Measurements from ENCODE around the gene POLR2J2. TPM values are rescaled to one million over a fixed set of nuclear protein-coding genes. Genes with fewer than 3 reads are reported as not detected.
"Not testable (repeated sequence)": the region's sequence is repeated elsewhere in the genome, so short reads cannot be mapped to it uniquely, and the experiment has no call there.

The POLR2J2 gene
- polyA plus RNA-seq, 1 donor (not counting 4 experiments of a cell fraction or from before 2014, with no cell fraction given): 3.1 TPM

- H3K27ac ChIP-seq (ENCODE audit: control insufficient read depth, insufficient read depth, low read length); H3K9me3 ChIP-seq (ENCODE audit: control insufficient read depth, low read depth, low read length); H3K4me2 ChIP-seq (ENCODE audit: control insufficient read depth, extremely low read depth, insufficient read depth, low read depth, low read length); FAIRE-seq; H4K20me1 ChIP-seq (ENCODE audit: control insufficient read depth, extremely low read depth, insufficient read depth, low read length); H3K4me3 ChIP-seq (ENCODE audit: control insufficient read depth in 2 of 3, extremely low read depth in 1 of 3, insufficient read depth in 2 of 3, low read depth in 1 of 3, low read length in 3 of 3); H3K27me3 ChIP-seq (ENCODE audit: control insufficient read depth, extremely low read depth, insufficient read depth, low read length); H3K36me3 ChIP-seq (ENCODE audit: control insufficient read depth in 2 of 2, extremely low read depth in 1 of 2, insufficient read depth in 2 of 2, low read length in 2 of 2); H3K79me2 ChIP-seq (ENCODE audit: control insufficient read depth, insufficient read depth, low read length); H3K9ac ChIP-seq (ENCODE audit: control insufficient read depth, extremely low read depth, insufficient read depth, low read length); H3K9me1 ChIP-seq (ENCODE audit: control insufficient read depth, extremely low read depth, insufficient read depth, low read length); DNase-seq (ENCODE audit: low read depth, low spot score); dilution Hi-C loops (cut with MboI; ENCODE audit: extremely low pct_ligation_motif_present, low sequenced_read_pairs); H2AFZ ChIP-seq (ENCODE audit: control insufficient read depth, low read length); H3K4me1 ChIP-seq (ENCODE audit: control insufficient read depth, extremely low read depth, insufficient read depth, low read length): not testable (repeated sequence)
These were observed 23.6 kb downstream of the POLR2J2 start for GRCh38 chr7:102647813-102648212.

- FAIRE-seq; H3K9ac ChIP-seq (ENCODE audit: control insufficient read depth, extremely low read depth, insufficient read depth, low read length); H4K20me1 ChIP-seq (ENCODE audit: control insufficient read depth, extremely low read depth, insufficient read depth, low read length); DNase-seq (ENCODE audit: low read depth, low spot score); H3K4me2 ChIP-seq (ENCODE audit: control insufficient read depth, extremely low read depth, insufficient read depth, low read depth, low read length); dilution Hi-C loops (cut with MboI; ENCODE audit: extremely low pct_ligation_motif_present, low sequenced_read_pairs); H3K36me3 ChIP-seq (ENCODE audit: control insufficient read depth in 2 of 2, extremely low read depth in 1 of 2, insufficient read depth in 2 of 2, low read length in 2 of 2); H3K9me1 ChIP-seq (ENCODE audit: control insufficient read depth, extremely low read depth, insufficient read depth, low read length); H3K4me3 ChIP-seq (ENCODE audit: control insufficient read depth in 2 of 3, extremely low read depth in 1 of 3, insufficient read depth in 2 of 3, low read depth in 1 of 3, low read length in 3 of 3); H3K27me3 ChIP-seq (ENCODE audit: control insufficient read depth, extremely low read depth, insufficient read depth, low read length); H3K4me1 ChIP-seq (ENCODE audit: control insufficient read depth, extremely low read depth, insufficient read depth, low read length); H3K27ac ChIP-seq (ENCODE audit: control insufficient read depth, insufficient read depth, low read length); H2AFZ ChIP-seq (ENCODE audit: control insufficient read depth, low read length); H3K79me2 ChIP-seq (ENCODE audit: control insufficient read depth, insufficient read depth, low read length); H3K9me3 ChIP-seq (ENCODE audit: control insufficient read depth, low read depth, low read length): not testable (repeated sequence)
These were observed 28.1 kb downstream of the POLR2J2 start for GRCh38 chr7:102643404-102643803.

DNA sequence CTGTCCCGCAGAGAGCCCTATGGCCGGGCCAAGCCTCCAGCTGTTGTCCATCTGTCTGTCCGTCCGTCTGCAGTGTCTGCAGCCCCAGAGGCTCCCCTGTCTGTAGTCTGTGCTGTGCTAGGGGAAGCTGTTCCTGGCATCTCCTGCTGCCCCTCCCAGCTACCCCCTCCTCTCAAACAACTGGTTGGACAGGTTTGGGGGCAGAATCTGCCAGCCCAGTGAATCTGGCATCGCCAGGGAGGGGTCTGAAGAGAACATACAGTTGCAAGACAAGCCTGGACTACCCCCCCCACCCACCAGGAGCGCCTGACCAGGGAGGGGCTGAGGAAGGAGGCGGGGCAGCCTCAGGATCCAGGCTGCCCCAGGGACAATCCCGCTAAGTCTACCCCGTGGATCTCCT is 28.8 kb downstream of the POLR2J2 start, which contains the start of gene UPK3BL1:
UPK3BL1 (minus strand) TSS at position 101 of the 400 bp plus-strand sequence; CDS start at position 51, 50 bp downstream.
- H3K9me3 ChIP-seq (ENCODE audit: control insufficient read depth, low read depth, low read length); H3K36me3 ChIP-seq (ENCODE audit: control insufficient read depth in 2 of 2, extremely low read depth in 1 of 2, insufficient read depth in 2 of 2, low read length in 2 of 2); H4K20me1 ChIP-seq (ENCODE audit: control insufficient read depth, extremely low read depth, insufficient read depth, low read length); FAIRE-seq; H3K9ac ChIP-seq (ENCODE audit: control insufficient read depth, extremely low read depth, insufficient read depth, low read length); H3K79me2 ChIP-seq (ENCODE audit: control insufficient read depth, insufficient read depth, low read length); H3K4me3 ChIP-seq (ENCODE audit: control insufficient read depth in 2 of 3, extremely low read depth in 1 of 3, insufficient read depth in 2 of 3, low read depth in 1 of 3, low read length in 3 of 3); DNase-seq (ENCODE audit: low read depth, low spot score); H3K9me1 ChIP-seq (ENCODE audit: control insufficient read depth, extremely low read depth, insufficient read depth, low read length); dilution Hi-C loops (cut with MboI; ENCODE audit: extremely low pct_ligation_motif_present, low sequenced_read_pairs); H2AFZ ChIP-seq (ENCODE audit: control insufficient read depth, low read length); H3K4me1 ChIP-seq (ENCODE audit: control insufficient read depth, extremely low read depth, insufficient read depth, low read length); H3K27me3 ChIP-seq (ENCODE audit: control insufficient read depth, extremely low read depth, insufficient read depth, low read length); H3K4me2 ChIP-seq (ENCODE audit: control insufficient read depth, extremely low read depth, insufficient read depth, low read depth, low read length); H3K27ac ChIP-seq (ENCODE audit: control insufficient read depth, insufficient read depth, low read length): not testable (repeated sequence)

DNA sequence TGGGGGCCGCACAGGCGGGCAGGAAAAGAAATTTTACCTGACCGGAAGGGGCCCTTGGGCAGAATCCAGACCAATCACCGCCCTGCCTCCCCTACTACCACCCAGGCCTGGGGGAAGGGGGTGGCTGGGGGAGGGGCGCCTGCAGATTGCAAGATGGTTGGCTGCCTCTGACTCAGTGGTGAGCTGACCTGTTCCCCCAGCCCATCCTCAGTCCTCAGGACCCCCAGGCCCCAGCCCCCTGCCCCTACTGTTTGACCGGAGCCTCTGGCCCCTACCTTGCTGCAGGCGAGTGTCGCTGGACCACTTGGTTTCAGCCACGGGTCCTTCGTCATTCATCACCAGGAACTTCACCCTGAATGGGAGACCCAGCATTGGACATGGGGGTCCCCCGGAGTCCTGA is 32.6 kb downstream of the POLR2J2 start:
- H3K27ac ChIP-seq (ENCODE audit: control insufficient read depth, insufficient read depth, low read length); H2AFZ ChIP-seq (ENCODE audit: control insufficient read depth, low read length); H3K4me2 ChIP-seq (ENCODE audit: control insufficient read depth, extremely low read depth, insufficient read depth, low read depth, low read length); H3K79me2 ChIP-seq (ENCODE audit: control insufficient read depth, insufficient read depth, low read length); H3K9me3 ChIP-seq (ENCODE audit: control insufficient read depth, low read depth, low read length); H3K27me3 ChIP-seq (ENCODE audit: control insufficient read depth, extremely low read depth, insufficient read depth, low read length); H3K4me3 ChIP-seq (ENCODE audit: control insufficient read depth in 2 of 3, extremely low read depth in 1 of 3, insufficient read depth in 2 of 3, low read depth in 1 of 3, low read length in 3 of 3); H3K36me3 ChIP-seq (ENCODE audit: control insufficient read depth in 2 of 2, extremely low read depth in 1 of 2, insufficient read depth in 2 of 2, low read length in 2 of 2); FAIRE-seq; H3K9me1 ChIP-seq (ENCODE audit: control insufficient read depth, extremely low read depth, insufficient read depth, low read length); dilution Hi-C loops (cut with MboI; ENCODE audit: extremely low pct_ligation_motif_present, low sequenced_read_pairs); H3K4me1 ChIP-seq (ENCODE audit: control insufficient read depth, extremely low read depth, insufficient read depth, low read length); DNase-seq (ENCODE audit: low read depth, low spot score); H4K20me1 ChIP-seq (ENCODE audit: control insufficient read depth, extremely low read depth, insufficient read depth, low read length); H3K9ac ChIP-seq (ENCODE audit: control insufficient read depth, extremely low read depth, insufficient read depth, low read length): not testable (repeated sequence)

GRCh38 chr7:102636956-102637355 is 34.5 kb downstream of the POLR2J2 start:
- H3K79me2 ChIP-seq (ENCODE audit: control insufficient read depth, insufficient read depth, low read length); DNase-seq (ENCODE audit: low read depth, low spot score); H3K9me1 ChIP-seq (ENCODE audit: control insufficient read depth, extremely low read depth, insufficient read depth, low read length); H3K4me2 ChIP-seq (ENCODE audit: control insufficient read depth, extremely low read depth, insufficient read depth, low read depth, low read length); FAIRE-seq; H3K4me3 ChIP-seq (ENCODE audit: control insufficient read depth in 2 of 3, extremely low read depth in 1 of 3, insufficient read depth in 2 of 3, low read depth in 1 of 3, low read length in 3 of 3); H3K9me3 ChIP-seq (ENCODE audit: control insufficient read depth, low read depth, low read length); H3K9ac ChIP-seq (ENCODE audit: control insufficient read depth, extremely low read depth, insufficient read depth, low read length); H4K20me1 ChIP-seq (ENCODE audit: control insufficient read depth, extremely low read depth, insufficient read depth, low read length); H3K4me1 ChIP-seq (ENCODE audit: control insufficient read depth, extremely low read depth, insufficient read depth, low read length); H3K27ac ChIP-seq (ENCODE audit: control insufficient read depth, insufficient read depth, low read length); H3K36me3 ChIP-seq (ENCODE audit: control insufficient read depth in 2 of 2, extremely low read depth in 1 of 2, insufficient read depth in 2 of 2, low read length in 2 of 2); dilution Hi-C loops (cut with MboI; ENCODE audit: extremely low pct_ligation_motif_present, low sequenced_read_pairs); H2AFZ ChIP-seq (ENCODE audit: control insufficient read depth, low read length); H3K27me3 ChIP-seq (ENCODE audit: control insufficient read depth, extremely low read depth, insufficient read depth, low read length): not testable (repeated sequence)
